Stomach (tissue), 19 donors: ENCODE results near the gene ZBTB46. TPM values are rescaled to one million over a fixed set of nuclear protein-coding genes. Genes with fewer than 3 reads are reported as not detected.
A peak's percentile ranks its signal among the peaks of the same experiment; 100 is the strongest.

Experiments used
- DNase-seq, 2 donors: peaks; one replicate each; pipeline versions ENCODE4 v3.0.0 to v3.0.0-alpha.2; 2013 to 2019
- H3K27ac ChIP-seq, 5 donors: fragments of 200-600 bp in 4 of 5; sonication (generic) in 4 of 5; one replicate each; pipeline ENCODE4 v1.5.1; 2013 to 2019; ENCODE audit warnings: mild to moderate bottlenecking in 1 of 5, moderate library complexity in 1 of 5
- H3K27me3 ChIP-seq, 3 donors: fragments of 200-600 bp; sonication (generic); one replicate each; pipeline ENCODE4 v1.5.1; 2017 to 2019; ENCODE audit warnings: mixed run types in 1 of 3
- H3K36me3 ChIP-seq, 4 donors: fragments of 200-600 bp; sonication (generic); 1 replicate in 3 of 4; 2 replicates in 1 of 4; pipeline ENCODE4 v1.5.1; 2016 to 2019
- H3K4me1 ChIP-seq, 4 donors: fragments of 200-600 bp; sonication (generic); one replicate each; pipeline ENCODE4 v1.5.1; 2016 to 2019
- H3K4me3 ChIP-seq, 4 donors: fragments of 200-600 bp; sonication (generic) in 3 of 4; one replicate each; pipeline ENCODE4 v1.5.1; 2016 to 2019; ENCODE audit warnings: mild to moderate bottlenecking in 1 of 4
- H3K9me3 ChIP-seq, 4 donors: fragments of 200-600 bp; sonication (generic); one replicate each; pipeline ENCODE4 v1.5.1; 2016 to 2019
- CTCF ChIP-seq, 7 experiments: fragments of 450-650 bp in 4 of 7; fragments of 200-600 bp in 3 of 7; sonication (generic) in 3 of 7; IDR thresholded peaks; one replicate each; pipeline ENCODE4 v1.5.1; 2016 to 2019; ENCODE audit warnings: antibody characterized with exemption in 7 of 7, control low read depth in 2 of 7, mild to moderate bottlenecking in 1 of 7
- EP300 ChIP-seq: sonication (generic); formaldehyde crosslinking; IDR thresholded peaks from one replicate; pipeline ENCODE4 v1.6.1; 2017; ENCODE audit warnings: antibody characterized with exemption
- POLR2A ChIP-seq, 4 donors: fragments of 450-650 bp; IDR thresholded peaks; one replicate each; pipeline ENCODE4 v1.6.1; 2016; ENCODE audit warnings: antibody characterized with exemption in 4 of 4, control low read depth in 2 of 4, mild to moderate bottlenecking in 1 of 4, moderate library complexity in 1 of 4
- POLR2AphosphoS5 ChIP-seq, 3 donors: sonication (generic); formaldehyde crosslinking; IDR thresholded peaks; one replicate each; pipeline ENCODE4 v1.6.1; 2016; ENCODE audit warnings: antibody characterized with exemption in 3 of 3
- WGBS, 5 donors: extraction: QIAGEN DNeasy Blood & Tissue Kit in 3 of 5; methylation state at CpG; one replicate each; pipeline versions ENCODE4 v1.1.5 to v1.1.7; 2013 to 2018; 5-methylcytosine and 5-hydroxymethylcytosine counted together
- intact Hi-C: fragments of 100-400 bp; cut with DNase I; formaldehyde crosslinking; loops from one replicate; pipeline ENCODE4 v1.15.1; 2023; ENCODE audit warnings: low total_unique reads
- long read RNA-seq, 10 donors: transcript quantifications; one replicate each; lab custom pipeline, GENCODE V29; 2026
- polyA plus RNA-seq, 3 donors: library from polyadenylated mRNA; stranded (reverse); fragments of 200-250 nt; gene quantifications; one replicate each; pipeline ENCODE4 v1.2.3, GENCODE V29; 2013
- total RNA-seq, 5 donors: library from RNA; depleted of rRNA; stranded (reverse); fragments of >200 nt; gene quantifications; one replicate each; pipeline versions ENCODE4 v1.1.0 to v1.2.3, GENCODE V29; 2014 to 2016
- donor health status: healthy with polysubstance abuse.
- donor health status: Bipolar disorder and iron deficiency.
- donor health status: healthy.

The ZBTB46 gene
- total RNA-seq (10 to 100 TPM in 1 of 5 donors, 1 to 10 TPM in 3, under 1 TPM in 1; 0.58 to 13.4 (median 4.1) TPM), polyA plus RNA-seq (1 to 10 TPM; 1.1 to 1.8 (median 1.7) TPM)
- long read RNA-seq, donor 1: 0 reads
- long read RNA-seq, donor 2: 0 reads
- long read RNA-seq, donor 3, full-length matches to known transcripts: 1 of 1 reads
- long read RNA-seq, donor 3, partial matches to known transcripts: 0 of 1 reads
- long read RNA-seq, donor 3, other reads (novel, unspliced or antisense): 0 of 1 reads
- long read RNA-seq, donor 4: 0 reads
- long read RNA-seq, donor 5, full-length matches to known transcripts: 2 of 121 reads
- long read RNA-seq, donor 5, partial matches to known transcripts: 55 of 121 reads
- long read RNA-seq, donor 5, other reads (novel, unspliced or antisense): 64 of 121 reads
- long read RNA-seq, donor 6, full-length matches to known transcripts: 6 of 6 reads
- long read RNA-seq, donor 6, partial matches to known transcripts: 0 of 6 reads
- long read RNA-seq, donor 6, other reads (novel, unspliced or antisense): 0 of 6 reads
- long read RNA-seq, donor 7, full-length matches to known transcripts: 3 of 3 reads
- long read RNA-seq, donor 7, partial matches to known transcripts: 0 of 3 reads
- long read RNA-seq, donor 7, other reads (novel, unspliced or antisense): 0 of 3 reads
- long read RNA-seq, donor 8, full-length matches to known transcripts: 1 of 26 reads
- long read RNA-seq, donor 8, partial matches to known transcripts: 25 of 26 reads
- long read RNA-seq, donor 8, other reads (novel, unspliced or antisense): 0 of 26 reads
- long read RNA-seq, donor 9, full-length matches to known transcripts: 1 of 1 reads
- long read RNA-seq, donor 9, partial matches to known transcripts: 0 of 1 reads
- long read RNA-seq, donor 9, other reads (novel, unspliced or antisense): 0 of 1 reads
- long read RNA-seq, donor 10: 0 reads

GRCh38 chr20:63830841-63831588, at the start of gene ZBTB46:
Gene ZBTB46, minus strand, starts transcription at chr20:63831264. Its CDS starts 40,507 bp downstream, at chr20:63790757.
- Histone ChIP-seq H3K4me1 (peaks cover 26 to 55% (median 52%) of the 10 kb centered on the region in 4 donors), H3K27me3 (peaks cover 0 to 60% (median 30%) of the 10 kb centered on the region in 3 donors), H3K36me3 (no peaks in the 10 kb centered on the region), H3K4me3 (peak within 1 kb of the TSS; percentile 62 to 84 (median 74)), H3K27ac (peak within 1 kb of the TSS; percentile 57 to 82 (median 74)), H3K9me3 (no peaks in the 10 kb centered on the region)
- intact Hi-C loops: no loop called here
- DNase-seq: peak; percentile 62 to 73
- TF ChIP-seq POLR2AphosphoS5 (IDR thresholded peaks at IDR 0.05) (no peak), CTCF (IDR thresholded peaks at IDR 0.05) (no peak), EP300 (no peak), POLR2A (IDR thresholded peaks at IDR 0.05) (no peak)
- 0 to 2% (median 1%) methylated on average over 5 to 139 of the region's 147 CpGs; no CpG with 5 or more reads in 2 of the 5 donors for WGBS, 5 donors

GRCh38 chr20:63878899-63879663, 48.0 kb upstream of the ZBTB46 start:
- TF ChIP-seq CTCF (IDR thresholded peaks at IDR 0.05): no peak
- no peak for TF ChIP-seq EP300
- TF ChIP-seq POLR2AphosphoS5 (IDR thresholded peaks at IDR 0.05): no peak
- TF ChIP-seq POLR2A (IDR thresholded peaks at IDR 0.05): no peak
- 85 to 95% (median 94%) methylated on average over 12 to 14 of the region's 14 CpGs for WGBS, 5 donors

GRCh38 chr20:63877755-63878470, 46.8 kb upstream of the ZBTB46 start:
- Histone ChIP-seq H3K36me3 (peaks cover 53 to 93% (median 92%) of the 10 kb centered on the region in 4 donors), H3K4me1 (peaks cover 0 to 21% (median 4%) of the 10 kb centered on the region in 4 donors), H3K4me3 (no peak overlapping the region), H3K27ac (no peak overlapping the region), H3K9me3 (no peaks in the 10 kb centered on the region), H3K27me3 (no peaks in the 10 kb centered on the region)
- 86 to 93% (median 90%) methylated on average over 25 to 32 of the region's 32 CpGs for WGBS, 5 donors
- intact Hi-C loops: no loop called here
- no peak for DNase-seq
- no peak for TF ChIP-seq EP300

More at GRCh38 chr20:63878899-63879663, 48.0 kb upstream of the ZBTB46 start:
- Histone ChIP-seq H3K36me3 (peaks cover 57 to 93% (median 92%) of the 10 kb centered on the region in 4 donors), H3K9me3 (no peaks in the 10 kb centered on the region), H3K4me1 (peaks cover 0 to 11% (median 5%) of the 10 kb centered on the region in 4 donors), H3K27me3 (no peaks in the 10 kb centered on the region), H3K4me3 (no peak overlapping the region), H3K27ac (no peak overlapping the region)
- no peak for DNase-seq
- intact Hi-C loops: no loop called here
